ENCODE results near the gene CLEC19A.
"Not testable (repeated sequence)": the region's sequence is repeated elsewhere in the genome, so short reads cannot be mapped to it uniquely, and the experiment has no call there.

Gene CLEC19A

DNA sequence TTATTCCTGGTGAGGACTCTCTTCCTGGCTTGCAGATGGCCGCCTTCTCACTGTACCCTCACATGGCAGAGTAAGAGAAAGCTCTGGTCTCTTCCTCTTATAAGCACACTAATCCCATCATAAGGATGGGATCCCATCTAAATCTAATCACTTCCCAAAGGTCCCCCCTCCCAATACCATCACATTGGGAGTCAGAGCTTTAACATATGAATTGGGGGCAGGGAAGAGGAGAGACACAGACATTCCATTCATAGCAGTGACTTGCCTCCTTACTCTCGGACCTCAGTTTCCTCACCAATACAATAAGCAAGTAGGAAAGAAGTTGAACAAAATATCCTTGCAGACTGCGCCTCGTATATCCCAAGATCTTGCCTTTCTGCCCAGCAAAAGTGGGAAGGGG, 1.7 kb downstream of the CLEC19A start:
- DNase-seq: no peak

DNA sequence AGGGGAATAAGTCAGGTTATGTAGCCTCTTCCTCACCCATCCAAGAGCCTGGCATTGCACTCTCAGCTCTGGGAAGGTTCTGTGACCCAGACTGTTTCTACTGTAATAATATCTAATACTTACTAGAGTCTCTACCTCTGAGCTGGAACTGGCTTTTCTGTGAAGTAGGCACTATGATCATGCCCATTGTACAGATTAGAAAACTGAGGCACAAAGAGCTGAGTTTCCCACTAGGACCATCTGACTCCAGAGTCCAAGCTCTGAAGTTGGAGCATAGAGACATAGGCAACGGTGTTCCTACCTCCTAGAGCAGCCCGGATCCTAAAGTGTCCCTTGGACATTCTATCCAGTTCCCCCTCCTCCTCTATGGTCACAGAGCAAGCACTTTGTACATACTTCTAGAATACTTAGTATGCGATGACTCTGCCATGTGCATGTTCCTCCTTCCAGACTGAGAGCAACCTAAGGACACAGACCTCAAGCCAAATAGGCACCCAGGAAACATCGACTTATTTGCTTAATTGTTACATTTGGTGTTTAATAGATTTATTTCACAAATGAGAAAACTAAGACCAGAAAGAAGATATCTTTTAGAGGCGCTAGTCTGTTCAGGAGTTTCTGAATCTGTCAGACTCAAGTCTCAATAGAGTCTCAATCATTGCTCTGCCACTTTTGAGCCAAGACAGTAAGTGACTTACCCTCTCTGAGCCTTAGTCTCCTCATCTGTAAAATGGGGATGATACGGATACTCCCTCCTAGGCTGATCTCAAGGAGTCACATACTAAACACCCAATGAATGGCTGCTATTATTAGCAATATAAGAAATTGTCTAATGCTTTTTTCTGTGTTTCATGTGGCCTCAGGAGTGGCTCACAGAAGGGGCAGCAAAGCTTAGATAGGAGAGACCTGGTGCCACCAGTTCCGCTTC, 3.6 kb downstream of the CLEC19A start:
- no peak for DNase-seq

DNA sequence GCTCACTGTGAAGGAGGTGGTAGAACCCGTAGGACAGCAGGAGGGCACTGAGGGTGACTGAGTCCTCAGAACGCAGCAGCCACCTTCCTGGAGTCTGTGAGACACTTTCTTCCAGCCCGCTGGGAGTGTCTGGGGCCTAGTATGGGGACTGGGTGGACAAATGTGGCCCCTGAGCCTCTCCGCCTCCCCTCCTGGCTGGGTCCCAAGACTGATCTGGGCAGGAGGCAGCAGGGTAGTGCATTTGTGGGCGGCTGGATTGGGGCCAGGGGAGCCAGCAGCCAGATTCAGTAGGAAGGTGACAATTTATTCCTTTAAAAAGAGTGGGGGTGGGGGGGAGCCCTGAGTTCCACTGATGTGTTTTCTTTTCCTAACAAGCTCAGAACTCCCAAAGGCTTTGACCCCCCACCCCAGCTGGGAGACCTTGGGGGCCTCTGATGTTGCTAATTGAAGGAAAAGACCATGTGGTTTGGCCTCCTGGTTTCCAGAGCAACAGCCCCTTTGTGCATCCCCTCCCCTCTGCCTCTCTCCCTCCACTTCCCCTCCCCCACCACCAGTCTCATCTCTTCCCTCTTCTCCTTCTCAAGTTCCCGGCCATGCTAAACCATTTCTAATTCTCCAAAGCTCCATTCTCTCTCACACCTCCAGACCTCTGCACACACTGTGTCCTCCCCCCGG, 4.4 kb downstream of the CLEC19A start:
- DNase-seq: no peak

DNA sequence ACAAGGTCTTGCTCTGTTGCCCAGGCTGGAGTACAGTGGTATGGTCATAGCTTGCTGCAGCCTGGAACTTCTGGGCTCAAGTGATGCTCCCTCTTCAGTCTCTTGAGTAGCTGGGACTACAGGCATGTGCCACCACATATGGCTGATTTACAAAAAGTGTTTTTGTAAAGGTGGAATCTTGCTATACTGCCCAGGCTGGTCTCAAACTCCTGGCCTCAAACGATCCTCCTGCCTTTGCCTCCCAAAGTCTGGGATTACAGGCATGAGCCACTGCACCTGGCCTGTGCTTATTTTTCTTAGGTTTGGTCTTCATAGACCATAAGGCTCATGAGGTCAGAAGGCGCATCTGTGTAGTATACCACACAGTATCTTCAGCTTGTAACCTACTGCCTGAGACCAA, 5.3 kb downstream of the CLEC19A start:
- no peak for DNase-seq

DNA sequence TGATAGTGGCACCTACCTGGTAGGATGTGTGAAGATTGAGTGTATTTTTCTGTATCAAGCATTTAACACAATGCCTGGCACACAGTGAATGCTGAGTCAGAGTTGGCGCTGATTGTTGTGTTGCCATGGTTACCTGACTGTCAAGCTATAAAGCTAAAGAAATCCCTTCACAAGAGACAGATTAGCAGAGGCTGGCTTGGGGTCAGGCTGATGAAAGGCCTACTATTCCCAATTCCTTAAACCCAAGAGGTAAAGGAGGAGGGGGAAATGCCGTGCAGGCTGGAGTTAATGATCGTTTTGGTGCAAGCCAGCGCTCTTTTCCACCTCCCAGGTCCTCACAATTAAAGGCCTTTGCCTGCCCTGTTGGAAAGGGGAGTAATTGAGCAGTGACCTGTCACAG, 5.9 kb downstream of the CLEC19A start:
- DNase-seq: no peak

DNA sequence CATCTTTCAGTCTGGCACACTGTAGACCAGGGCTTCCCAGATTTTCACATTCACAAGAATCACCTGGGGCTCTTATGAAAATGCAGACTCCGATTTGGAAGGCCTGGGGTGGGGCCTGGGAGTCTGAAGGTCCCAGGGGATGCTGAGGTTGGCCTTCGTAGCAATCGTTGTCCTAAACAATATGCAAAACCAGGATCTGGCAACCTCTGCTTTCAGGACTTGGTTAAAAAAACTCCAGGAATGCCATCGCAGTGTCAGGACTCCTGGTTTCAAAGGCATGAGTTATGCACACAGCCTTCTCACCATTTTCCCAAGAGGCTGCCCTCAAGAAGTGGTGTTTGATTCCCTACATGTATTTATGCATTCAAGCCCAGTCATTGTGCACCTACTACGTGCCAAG, 6.7 kb downstream of the CLEC19A start:
- no peak for DNase-seq

DNA sequence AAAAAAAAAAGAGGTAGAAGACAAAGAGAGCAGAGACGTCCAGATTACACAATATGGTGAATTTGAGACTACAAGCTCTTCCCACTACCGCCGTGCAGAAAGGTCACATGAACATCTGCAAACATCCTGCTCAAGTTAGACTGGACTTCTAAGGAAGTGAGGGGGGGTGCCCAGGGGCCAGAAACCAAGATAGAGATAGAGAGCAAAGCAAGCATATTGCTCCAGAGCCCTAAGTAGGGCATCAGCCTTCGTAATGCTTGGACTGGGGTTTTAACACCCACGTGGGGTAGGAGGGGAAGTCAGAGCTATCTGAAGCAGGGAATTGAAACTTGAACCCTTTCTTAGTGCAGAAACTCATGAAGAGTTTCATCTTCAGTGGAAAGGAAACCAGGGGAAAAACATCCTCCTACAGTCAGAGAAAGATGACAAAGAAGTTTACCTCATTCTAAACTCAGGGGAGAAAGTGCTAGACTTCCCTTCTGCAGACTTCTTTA, 8.7 kb downstream of the CLEC19A start:
- no peak for DNase-seq

DNA sequence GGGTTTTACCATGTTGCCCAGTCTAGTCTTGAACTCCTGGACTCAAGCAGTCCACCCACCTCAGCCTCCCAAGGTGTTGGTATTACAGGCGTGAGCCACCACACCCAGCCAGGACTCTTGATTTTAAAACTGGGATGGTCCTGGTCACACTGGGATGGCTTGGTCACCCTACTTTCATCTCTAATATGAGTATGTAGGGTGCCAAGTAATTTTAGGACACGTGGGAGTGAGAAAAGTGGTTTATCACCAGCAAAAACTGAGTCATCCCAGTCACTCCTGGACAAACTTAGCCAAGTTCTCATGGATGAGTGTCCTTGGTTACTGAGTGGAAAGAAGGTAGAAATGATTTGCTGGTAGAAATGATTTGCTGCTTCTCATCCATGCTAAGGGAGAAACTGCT, 9.9 kb downstream of the CLEC19A start:
- no peak for DNase-seq

DNA sequence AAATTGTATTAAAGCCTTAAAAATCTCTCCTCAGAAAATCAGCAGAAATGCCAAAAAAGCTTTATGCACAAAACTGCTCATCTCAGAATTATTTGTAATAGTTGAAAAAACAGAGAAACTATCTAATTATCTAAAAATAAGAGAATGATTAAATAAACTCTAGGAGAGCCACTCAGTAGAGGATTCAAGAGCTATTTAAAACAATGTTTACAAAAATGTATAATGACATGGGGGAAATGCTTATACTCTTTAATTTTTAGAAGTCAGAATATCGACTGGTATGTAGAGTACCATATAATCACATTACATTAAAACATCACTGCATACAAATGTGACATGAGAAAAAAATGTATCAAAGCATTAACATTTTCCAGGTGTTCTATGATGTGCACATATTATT, 11.9 kb downstream of the CLEC19A start:
- DNase-seq: no peak

DNA sequence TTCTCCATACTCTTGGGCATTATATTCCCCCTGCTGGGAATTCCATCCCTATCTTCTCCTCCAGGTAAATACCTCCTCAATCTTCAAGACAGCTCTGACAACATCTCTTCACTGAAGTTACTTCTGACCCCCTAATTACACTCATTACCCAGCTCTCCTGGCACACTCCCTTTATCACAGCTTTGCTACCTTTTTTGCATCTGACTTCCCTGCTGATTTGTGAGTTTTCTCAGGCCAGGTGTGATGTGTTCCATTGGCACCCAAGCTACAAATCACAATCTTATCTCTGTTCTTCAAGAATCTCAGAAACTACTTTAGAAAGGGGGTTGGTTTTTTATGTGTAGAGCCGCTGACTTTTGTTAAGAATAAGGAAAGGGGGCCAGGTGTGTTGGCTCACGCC, 14.0 kb downstream of the CLEC19A start:
- no peak for DNase-seq

DNA sequence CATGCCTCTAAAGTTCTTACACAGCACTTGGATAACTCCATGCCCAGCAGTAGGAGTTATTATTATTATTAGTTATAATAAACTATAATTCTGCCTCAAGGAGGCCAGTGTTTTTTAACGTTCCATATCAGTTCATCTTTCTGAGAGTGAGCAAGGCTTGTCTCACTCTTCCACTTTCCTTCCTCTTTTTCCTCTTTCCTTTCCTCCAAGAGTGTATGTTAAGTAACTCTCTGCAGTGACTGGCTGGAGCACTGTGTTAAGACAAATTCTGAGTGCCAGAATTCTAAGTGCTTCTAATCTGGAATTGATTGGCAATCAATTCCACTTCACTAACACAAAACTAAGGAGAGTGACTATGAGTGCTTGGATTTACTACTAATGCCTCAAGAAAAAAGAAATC, 16.4 kb downstream of the CLEC19A start:
- no peak for DNase-seq

DNA sequence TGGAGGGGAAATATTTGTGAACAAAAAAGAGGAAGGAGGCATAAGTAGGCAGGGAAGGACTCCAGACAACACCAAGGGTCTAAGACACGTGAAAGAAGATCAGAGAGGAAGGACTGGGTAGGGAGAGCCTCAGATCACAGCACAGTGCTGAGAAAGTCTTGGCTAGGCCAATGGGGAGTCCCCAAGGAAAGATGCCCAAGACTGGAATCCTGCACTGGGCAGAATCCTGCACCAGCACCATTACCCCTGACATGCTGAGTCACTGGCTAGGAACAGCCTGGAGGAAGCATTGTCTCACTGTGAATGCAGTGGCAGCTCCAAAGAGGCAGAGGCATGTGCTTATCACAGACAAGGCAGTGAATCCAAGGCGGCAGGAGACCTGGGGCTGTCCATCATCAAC, 19.2 kb downstream of the CLEC19A start:
- no peak for DNase-seq

DNA sequence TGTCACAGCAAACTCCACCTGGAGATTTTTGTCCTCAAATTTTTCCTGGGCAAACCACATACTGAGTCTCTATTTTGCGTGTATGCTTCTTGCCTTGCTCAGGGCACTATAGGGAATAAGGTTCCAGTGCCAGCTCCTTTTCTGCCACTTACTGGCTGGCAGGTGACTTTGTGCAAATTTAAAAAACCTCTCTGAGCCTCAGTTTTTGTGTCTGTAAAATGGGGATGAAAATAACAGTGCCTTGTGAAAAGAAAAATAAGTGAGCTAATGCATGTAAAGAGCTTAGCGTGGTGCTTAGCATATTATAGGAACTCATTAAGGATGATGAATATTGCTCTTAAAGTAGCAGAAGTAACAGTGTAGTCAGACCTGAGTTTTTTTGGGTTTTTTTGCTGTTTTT, 19.9 kb downstream of the CLEC19A start:
- no peak for DNase-seq

DNA sequence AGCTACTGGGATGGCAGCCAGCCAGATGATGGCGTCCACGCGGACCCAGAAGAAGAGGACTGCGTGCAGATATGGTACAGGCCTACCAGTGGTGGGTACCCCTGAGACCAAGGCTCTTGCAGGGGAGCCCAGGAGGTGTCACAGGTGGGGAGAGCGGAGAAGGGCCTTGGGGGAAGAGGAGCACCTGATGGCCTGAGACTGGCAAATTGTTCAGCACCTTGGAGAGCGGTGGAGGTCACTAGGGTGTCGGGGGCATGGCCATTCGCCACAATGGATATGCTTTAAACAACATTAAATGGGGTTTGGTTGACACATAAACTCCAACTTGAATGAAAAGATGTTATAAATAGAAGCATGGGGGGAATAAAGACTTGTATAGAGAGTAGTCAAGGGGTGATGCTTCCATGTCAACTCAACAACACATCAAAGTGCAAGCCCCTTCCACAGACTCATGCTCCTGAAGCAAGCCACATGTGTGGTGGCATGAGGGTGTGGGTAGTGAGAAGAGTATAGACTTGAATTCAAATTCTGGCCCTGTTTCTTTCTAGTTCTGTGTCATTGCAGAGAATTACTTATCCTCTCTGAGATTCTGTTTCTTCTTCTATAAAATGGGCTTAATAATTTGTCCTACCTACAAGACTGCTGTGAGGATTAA, 22.2 kb downstream of the CLEC19A start:
- DNase-seq: no peak

DNA sequence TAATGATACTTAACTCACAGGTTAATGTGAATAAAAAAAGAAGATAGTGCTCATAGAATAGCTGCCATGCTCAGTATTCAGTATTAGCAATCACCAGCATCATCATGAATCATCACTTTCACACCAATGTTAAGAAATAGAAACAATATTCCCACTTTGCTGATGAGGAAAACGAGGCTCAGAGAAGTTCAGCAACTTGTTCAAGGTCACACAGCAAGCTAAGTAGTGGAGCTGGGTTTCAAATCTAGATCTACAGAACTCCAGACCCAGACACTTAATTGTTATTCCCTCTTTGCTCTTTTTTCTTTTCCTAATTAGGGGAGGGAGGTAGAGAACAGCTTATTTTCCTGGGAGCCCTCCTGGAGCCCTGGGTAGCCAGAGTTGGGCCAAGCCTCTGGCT, 22.9 kb downstream of the CLEC19A start:
- DNase-seq: no peak

DNA sequence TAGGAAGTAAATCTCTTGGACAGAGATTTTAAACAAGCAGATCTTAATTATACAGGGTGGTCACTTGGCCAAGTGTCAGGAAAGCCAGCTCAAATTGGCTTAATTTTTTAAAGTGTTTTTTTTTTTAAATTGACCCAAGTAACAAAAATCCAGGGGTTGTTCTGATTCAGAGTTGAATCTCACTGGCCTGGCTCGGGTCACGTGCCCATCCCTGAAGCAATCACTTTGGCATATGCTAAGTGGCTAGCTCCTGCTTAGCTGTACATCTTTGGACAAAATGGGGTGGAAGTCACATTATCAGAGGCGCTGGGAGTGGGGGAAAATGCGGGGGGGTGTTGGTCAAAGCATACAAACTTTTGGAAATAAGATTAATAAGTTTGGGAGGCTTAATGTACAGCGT, 23.6 kb downstream of the CLEC19A start:
- DNase-seq: no peak

DNA sequence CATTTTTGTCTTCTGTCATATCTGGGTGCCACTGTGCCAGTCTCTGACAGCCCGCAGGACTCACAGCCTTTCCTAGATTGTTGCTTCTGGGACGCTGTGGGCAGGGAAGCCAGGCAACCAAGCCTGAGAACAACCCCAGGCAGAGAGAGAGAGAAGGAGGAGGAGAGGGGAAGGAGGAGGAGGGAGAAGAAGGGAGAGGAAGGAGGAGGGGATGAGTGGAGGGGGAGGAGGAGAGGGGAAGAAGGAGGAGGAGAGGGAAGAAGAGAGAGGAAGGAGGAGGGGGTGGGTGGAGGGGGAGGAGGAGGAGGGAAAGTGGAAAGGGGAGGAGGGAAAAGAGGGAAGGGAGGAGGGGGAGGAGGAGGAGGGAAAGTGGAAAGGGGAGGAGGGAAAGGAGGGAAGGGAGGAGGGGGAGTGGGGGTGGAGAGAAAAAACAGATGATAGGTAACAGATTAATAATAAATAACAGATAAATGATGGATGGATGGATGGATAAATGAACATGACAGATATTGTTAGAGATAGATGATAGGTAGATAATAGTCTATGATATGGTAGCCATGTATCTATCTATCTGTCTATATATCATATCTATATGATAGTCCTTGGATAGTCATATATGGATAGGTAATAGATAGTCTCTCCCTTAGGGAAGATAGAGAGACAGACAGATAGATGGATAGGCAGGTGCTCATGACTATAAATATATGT, 29.3 kb downstream of the CLEC19A start:
- no peak for DNase-seq

DNA sequence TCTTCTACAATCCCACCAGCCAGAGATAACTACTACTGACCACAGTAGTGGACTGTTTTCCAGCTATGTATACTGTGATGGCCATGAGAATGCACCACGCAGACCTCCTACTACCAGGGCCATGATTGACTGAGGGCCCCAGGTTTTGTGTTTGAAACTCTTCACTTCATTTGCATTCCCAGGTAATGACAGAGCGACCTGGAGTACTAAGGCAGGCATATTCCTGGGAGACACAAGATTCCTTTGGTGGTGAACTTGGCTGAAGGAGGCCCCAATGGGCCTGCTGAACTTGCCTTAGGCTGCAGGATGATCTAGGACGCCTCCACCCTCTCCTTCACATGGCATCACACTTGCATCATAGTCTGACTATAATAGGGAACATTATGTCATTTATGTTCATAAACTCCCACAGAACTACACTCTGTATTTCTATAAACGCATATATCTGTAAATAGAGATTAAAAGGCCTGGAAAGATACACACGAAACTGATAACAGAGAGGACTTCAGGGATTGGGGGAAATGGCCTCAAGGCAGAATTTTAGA, 30.4 kb downstream of the CLEC19A start:
- DNase-seq: no peak

DNA sequence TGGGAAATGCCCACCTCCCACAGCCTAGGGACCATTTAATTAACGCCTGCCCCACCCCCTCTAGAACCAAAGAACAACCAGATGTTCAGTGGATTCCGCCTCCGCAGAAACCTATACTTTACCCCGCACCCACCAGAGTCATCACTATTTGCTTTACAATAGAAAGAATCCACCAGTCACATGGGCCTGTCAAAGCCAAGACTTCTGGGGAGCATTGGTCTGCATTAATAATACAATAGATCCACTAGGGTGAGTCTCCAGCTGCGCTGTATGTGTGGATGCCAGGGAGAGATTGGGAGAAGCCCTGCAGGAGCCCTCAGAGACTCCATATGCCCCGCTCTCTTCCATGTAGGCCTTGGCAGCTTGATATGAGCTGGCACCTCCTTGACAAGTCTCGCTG, 31.3 kb downstream of the CLEC19A start:
- DNase-seq: no peak

DNA sequence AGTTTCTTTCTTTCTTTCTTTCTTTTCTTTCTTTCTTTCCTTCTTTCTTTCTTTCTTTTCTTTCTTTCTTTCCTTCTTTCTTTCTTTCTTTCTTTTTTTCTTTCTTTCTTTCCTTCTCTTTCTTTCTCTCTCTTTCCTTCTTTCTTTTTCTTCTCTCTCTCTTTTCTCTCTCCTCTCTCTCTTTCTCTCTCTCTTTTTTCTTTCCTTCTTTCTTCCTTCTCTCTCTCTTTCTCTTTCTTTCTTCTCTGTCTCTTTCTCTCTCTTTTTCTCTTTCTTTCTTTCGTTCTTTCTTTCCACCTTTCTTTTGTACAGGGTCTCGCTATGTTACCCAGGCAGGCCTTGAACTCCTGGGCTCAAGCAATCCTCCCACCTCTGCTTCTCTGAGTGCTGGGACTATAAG, 35.7 kb downstream of the CLEC19A start:
- not testable (repeated sequence) for DNase-seq

DNA sequence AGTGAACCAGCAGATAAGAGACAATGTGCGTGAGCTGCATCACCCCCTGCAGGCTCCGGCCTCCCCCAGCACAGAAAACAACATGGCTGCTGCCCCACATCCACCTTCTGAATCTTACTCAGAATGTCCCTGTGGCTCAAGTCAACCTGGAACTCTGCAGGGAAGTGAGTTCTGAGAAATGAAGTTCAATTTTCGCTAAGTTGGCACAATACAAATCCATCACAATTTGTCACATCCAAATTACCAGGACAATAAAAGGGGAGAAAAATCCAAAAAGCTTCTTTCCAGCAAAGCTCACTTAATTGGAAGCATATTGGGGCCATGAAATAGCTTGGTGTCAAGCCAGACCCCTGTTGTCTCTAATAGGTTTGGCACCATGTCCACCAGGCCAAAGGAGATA, 38.1 kb downstream of the CLEC19A start:
- no peak for DNase-seq

DNA sequence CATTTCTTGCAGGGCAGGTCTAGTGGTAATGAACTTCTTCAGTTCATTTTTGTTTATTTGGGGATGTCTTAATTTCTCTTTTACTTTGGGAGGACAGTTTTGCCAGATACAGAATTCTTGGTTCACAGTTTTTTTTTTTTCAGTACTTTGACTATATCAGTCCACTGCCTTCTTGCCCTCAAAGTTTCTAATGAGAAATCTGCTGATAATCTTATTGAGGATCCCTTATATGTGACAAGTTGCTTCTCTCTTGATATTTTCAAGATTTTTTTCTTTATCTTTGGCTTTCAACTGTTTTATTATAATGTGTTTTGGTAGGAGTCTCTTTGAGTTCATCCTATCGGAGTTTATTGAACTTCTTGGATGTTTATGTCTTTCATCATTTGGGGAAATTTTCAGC, 42.8 kb downstream of the CLEC19A start:
- DNase-seq: no peak

DNA sequence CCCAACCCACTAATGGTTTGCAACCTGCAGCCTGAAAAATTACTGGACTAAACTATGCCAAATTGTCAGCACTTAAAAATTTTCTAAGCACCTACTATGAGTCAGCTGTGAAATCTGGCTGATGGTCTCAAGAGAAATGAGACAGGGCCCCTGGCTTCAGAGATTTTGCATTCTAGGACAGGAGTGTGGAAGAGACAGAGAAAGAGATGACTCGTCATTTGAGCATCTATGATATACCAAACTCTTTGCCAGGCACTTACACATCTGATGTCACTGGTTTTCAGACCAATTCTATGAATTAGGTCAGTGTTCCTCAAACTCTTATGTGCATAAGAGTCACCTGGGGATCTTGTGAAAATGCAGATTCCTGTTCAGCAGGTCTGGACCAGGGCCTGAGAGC, 44.4 kb downstream of the CLEC19A start:
- DNase-seq: no peak

All from activated CD4-positive, alpha-beta T cell treated with anti-CD3 and anti-CD28 coated beads for 4 hours (primary cell).